Measurements from ENCODE around the gene TET1. TPM values are rescaled to one million over a fixed set of nuclear protein-coding genes. Genes with fewer than 3 reads are reported as not detected.
"Not testable (repeated sequence)": the region's sequence is repeated elsewhere in the genome, so short reads cannot be mapped to it uniquely, and the experiment has no call there.

Gene TET1
- total RNA-seq, 1 experiment from 2014 or later = 2.0 TPM

GRCh38 chr10:68611227-68611626 is 51.1 kb downstream of the TET1 start:
- DNase-seq (ENCODE audit: low spot score) = no peak

- not testable (repeated sequence) for DNase-seq (ENCODE audit: low spot score)
Measured at GRCh38 chr10:68613974-68614373, 53.8 kb downstream of the TET1 start.

GRCh38 chr10:68617691-68618090 is 57.6 kb downstream of the TET1 start:
- DNase-seq (ENCODE audit: low spot score) = not testable (repeated sequence)

- no peak for DNase-seq (ENCODE audit: low spot score)
Measured at GRCh38 chr10:68618234-68618633, 58.1 kb downstream of the TET1 start.

- no peak for DNase-seq (ENCODE audit: low spot score)
Measured at GRCh38 chr10:68619595-68619994, 59.5 kb downstream of the TET1 start.

- DNase-seq (ENCODE audit: low spot score) = no peak
Measured at GRCh38 chr10:68625316-68625921, 65.3 kb downstream of the TET1 start.

- DNase-seq (ENCODE audit: low spot score) = no peak
Measured at GRCh38 chr10:68628576-68629127, 68.5 kb downstream of the TET1 start.

- DNase-seq (ENCODE audit: low spot score) = not testable (repeated sequence)
Measured at GRCh38 chr10:68632271-68632560, 72.1 kb downstream of the TET1 start.

GRCh38 chr10:68633281-68633680 is 73.1 kb downstream of the TET1 start:
- no peak for DNase-seq (ENCODE audit: low spot score)

GRCh38 chr10:68633816-68634466 is 73.8 kb downstream of the TET1 start:
- DNase-seq (ENCODE audit: low spot score) = no peak

- no peak for DNase-seq (ENCODE audit: low spot score)
Measured at GRCh38 chr10:68636335-68636734, 76.2 kb downstream of the TET1 start.

- not testable (repeated sequence) for DNase-seq (ENCODE audit: low spot score)
Measured at GRCh38 chr10:68643550-68643949, 83.4 kb downstream of the TET1 start.

- no peak for DNase-seq (ENCODE audit: low spot score)
Measured at GRCh38 chr10:68647672-68648341, 87.7 kb downstream of the TET1 start.

GRCh38 chr10:68655620-68656126 is 95.5 kb downstream of the TET1 start:
- DNase-seq (ENCODE audit: low spot score) = no peak

GRCh38 chr10:68665841-68666240 is 105.7 kb downstream of the TET1 start:
- peak; percentile 33 for DNase-seq (ENCODE audit: low spot score)

GRCh38 chr10:68666280-68666760 is 106.2 kb downstream of the TET1 start:
- peak; percentile 29 for DNase-seq (ENCODE audit: low spot score)

GRCh38 chr10:68668231-68668630 is 108.1 kb downstream of the TET1 start:
- no peak for DNase-seq (ENCODE audit: low spot score)

GRCh38 chr10:68668972-68669371 is 108.8 kb downstream of the TET1 start:
- DNase-seq (ENCODE audit: low spot score) = no peak

- DNase-seq (ENCODE audit: low spot score) = no peak
Measured at GRCh38 chr10:68684413-68684812, 124.3 kb downstream of the TET1 start.

- DNase-seq (ENCODE audit: low spot score) = no peak
Measured at GRCh38 chr10:68696018-68696417, 135.9 kb downstream of the TET1 start.

- no peak for DNase-seq (ENCODE audit: low spot score)
Measured at GRCh38 chr10:68697106-68697505, 137.0 kb downstream of the TET1 start.

- DNase-seq (ENCODE audit: low spot score) = no peak
Measured at GRCh38 chr10:68700197-68700596, 140.1 kb downstream of the TET1 start.

- no peak for DNase-seq (ENCODE audit: low spot score)
Measured at GRCh38 chr10:68705548-68705947, 145.4 kb downstream of the TET1 start.

Measured in H4 (cell line).